ENCODE data around the gene MOSPD2.

The MOSPD2 gene

GRCh38 chrX:14872851-14873675, at the start of gene MOSPD2, which contains the start of gene FANCB:
MOSPD2 (plus strand) TSS chrX:14873421; CDS start chrX:14873529, 108 bp downstream.
FANCB (minus strand) TSS chrX:14873069; CDS start chrX:14865510, 7,559 bp downstream.
- peak; percentile 84 for DNase-seq (ENCODE audit: low read depth)
- in situ Hi-C loops (cut with HindIII; ENCODE audit: low sequenced_read_pairs): no loop called here
- no peak for TF ChIP-seq CTCF (IDR thresholded peaks at IDR 0.05; ENCODE audit: low read depth, low read length, missing control alignments)
- peak within 1 kb of the TSS; percentile 65 for H3K4me3 ChIP-seq (ENCODE audit: low read depth, low read length)

GRCh38 chrX:14825851-14826250, 47.4 kb upstream of the MOSPD2 start:
- DNase-seq (ENCODE audit: low read depth): no peak
- no peak overlapping the region for H3K4me3 ChIP-seq (ENCODE audit: low read depth, low read length)
- no peak for TF ChIP-seq CTCF (IDR thresholded peaks at IDR 0.05; ENCODE audit: low read depth, low read length, missing control alignments)
- in situ Hi-C loops (cut with HindIII; ENCODE audit: low sequenced_read_pairs): no loop called here

GRCh38 chrX:14826319-14826718, 46.9 kb upstream of the MOSPD2 start:
- no peak overlapping the region for H3K4me3 ChIP-seq (ENCODE audit: low read depth, low read length)
- in situ Hi-C loops (cut with HindIII; ENCODE audit: low sequenced_read_pairs): no loop called here
- DNase-seq (ENCODE audit: low read depth): no peak
- no peak for TF ChIP-seq CTCF (IDR thresholded peaks at IDR 0.05; ENCODE audit: low read depth, low read length, missing control alignments)

GRCh38 chrX:14829643-14830042, 43.6 kb upstream of the MOSPD2 start:
- no peak for DNase-seq (ENCODE audit: low read depth)
- no peak overlapping the region for H3K4me3 ChIP-seq (ENCODE audit: low read depth, low read length)
- in situ Hi-C loops (cut with HindIII; ENCODE audit: low sequenced_read_pairs): no loop called here
- no peak for TF ChIP-seq CTCF (IDR thresholded peaks at IDR 0.05; ENCODE audit: low read depth, low read length, missing control alignments)

GRCh38 chrX:14832151-14832550, 41.1 kb upstream of the MOSPD2 start:
- in situ Hi-C loops (cut with HindIII; ENCODE audit: low sequenced_read_pairs): no loop called here
- peak; percentile 18 for DNase-seq (ENCODE audit: low read depth)
- TF ChIP-seq CTCF (IDR thresholded peaks at IDR 0.05; ENCODE audit: low read depth, low read length, missing control alignments): no peak
- no peak overlapping the region for H3K4me3 ChIP-seq (ENCODE audit: low read depth, low read length)

GRCh38 chrX:14832586-14832985, 40.6 kb upstream of the MOSPD2 start:
- no peak overlapping the region for H3K4me3 ChIP-seq (ENCODE audit: low read depth, low read length)
- in situ Hi-C loops (cut with HindIII; ENCODE audit: low sequenced_read_pairs): no loop called here
- no peak for DNase-seq (ENCODE audit: low read depth)
- TF ChIP-seq CTCF (IDR thresholded peaks at IDR 0.05; ENCODE audit: low read depth, low read length, missing control alignments): no peak
